ENCODE data around the gene LIG3. TPM values are rescaled to one million over a fixed set of nuclear protein-coding genes. Genes with fewer than 3 reads are reported as not detected.
A peak's percentile ranks its signal among the peaks of the same experiment; 100 is the strongest.

LIG3 gene
- total and polyA plus RNA-seq, 2 of the 13 experiments (the other 11 are each of a cell fraction or from before 2014, with no cell fraction given) = 34.4 to 36.2 TPM

DNA sequence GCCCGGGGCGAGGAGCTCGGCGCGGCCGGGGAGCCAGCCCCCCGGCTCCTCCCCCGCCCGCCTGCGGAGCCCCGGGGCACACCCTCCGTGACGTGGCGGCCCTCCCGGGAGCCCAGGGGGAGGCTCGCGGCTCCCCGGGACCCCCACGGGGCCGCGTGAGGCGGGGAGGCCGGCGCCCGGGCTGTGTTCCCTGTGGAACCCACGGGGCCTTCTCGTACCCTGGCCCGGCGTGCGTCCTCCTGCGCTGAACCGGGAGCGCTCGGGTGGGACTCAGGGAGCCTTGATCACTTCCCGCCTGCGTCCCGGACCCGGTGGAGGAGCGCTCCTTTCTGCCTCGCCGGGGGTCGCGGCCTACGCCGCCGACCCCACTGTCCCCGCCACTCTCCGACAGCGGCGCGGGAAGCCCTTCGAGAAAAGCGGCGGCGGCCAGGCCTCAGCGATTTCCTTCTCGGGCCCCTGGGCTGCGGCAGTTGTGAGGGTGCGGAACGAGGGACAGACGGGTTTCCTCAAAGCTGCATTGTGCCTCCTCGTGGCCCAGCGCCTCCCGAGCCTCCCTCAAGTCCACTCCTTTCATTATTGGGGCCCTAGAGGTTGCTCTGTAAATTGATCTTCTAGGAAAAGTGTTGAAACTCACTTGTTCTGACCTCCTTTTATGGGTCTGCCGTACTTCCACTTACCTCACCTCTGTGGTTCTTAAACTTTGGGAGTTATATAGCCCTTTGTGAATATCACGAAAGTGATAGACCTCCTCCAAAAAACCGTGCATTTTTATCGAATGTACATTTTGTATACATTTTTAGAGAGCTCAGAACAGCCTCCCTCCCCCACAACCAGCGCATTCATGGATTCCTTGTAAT lies 597 bp downstream of the LIG3 start (continued):
- no peak for TF ChIP-seq PRDM4 (CRISPR knock-in tag; IDR thresholded peaks at IDR 0.05; ENCODE audit: borderline replicate concordance)
- 0 out of 2 replicates have a peak, but pooled peaks have one; percentile 15 for TF ChIP-seq ZMYM4 (CRISPR knock-in tag; IDR thresholded peaks at IDR 0.05)
- no peak for TF ChIP-seq ZNF564 (CRISPR knock-in tag; IDR thresholded peaks at IDR 0.05)
- no peak for TF ChIP-seq ZFP82 (CRISPR knock-in tag; IDR thresholded peaks at IDR 0.05; ENCODE audit: borderline replicate concordance)
- peak; percentile 93 for TF ChIP-seq RBFOX2 (IDR thresholded peaks at IDR 0.05; ENCODE audit: low read depth, low read length)
- TF ChIP-seq PATZ1 (CRISPR knock-in tag; IDR thresholded peaks at IDR 0.05) = peak; percentile 30; the same call in 1 of the 2 replicates
- TF ChIP-seq ZNF777 (CRISPR knock-in tag; IDR thresholded peaks at IDR 0.05) = peak; percentile 47; the same call in 1 of the 2 replicates
- TF ChIP-seq, protein P1, sequence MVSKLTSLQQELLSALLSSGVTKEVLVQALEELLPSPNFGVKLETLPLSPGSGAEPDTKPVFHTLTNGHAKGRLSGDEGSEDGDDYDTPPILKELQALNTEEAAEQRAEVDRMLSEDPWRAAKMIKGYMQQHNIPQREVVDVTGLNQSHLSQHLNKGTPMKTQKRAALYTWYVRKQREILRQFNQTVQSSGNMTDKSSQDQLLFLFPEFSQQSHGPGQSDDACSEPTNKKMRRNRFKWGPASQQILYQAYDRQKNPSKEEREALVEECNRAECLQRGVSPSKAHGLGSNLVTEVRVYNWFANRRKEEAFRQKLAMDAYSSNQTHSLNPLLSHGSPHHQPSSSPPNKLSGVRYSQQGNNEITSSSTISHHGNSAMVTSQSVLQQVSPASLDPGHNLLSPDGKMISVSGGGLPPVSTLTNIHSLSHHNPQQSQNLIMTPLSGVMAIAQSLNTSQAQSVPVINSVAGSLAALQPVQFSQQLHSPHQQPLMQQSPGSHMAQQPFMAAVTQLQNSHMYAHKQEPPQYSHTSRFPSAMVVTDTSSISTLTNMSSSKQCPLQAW (CRISPR knock-in tag; IDR thresholded peaks at IDR 0.05) = no peak
- TF ChIP-seq ZNF33A (CRISPR knock-in tag; IDR thresholded peaks at IDR 0.05; ENCODE audit: borderline replicate concordance) = no peak
- TF ChIP-seq ZKSCAN8 (CRISPR knock-in tag; IDR thresholded peaks at IDR 0.05; ENCODE audit: borderline replicate concordance) = no peak
- TF ChIP-seq SNAPC5 (CRISPR knock-in tag; IDR thresholded peaks at IDR 0.05; ENCODE audit: borderline replicate concordance) = no peak
- no peak for TF ChIP-seq PRMT3 (CRISPR knock-in tag; IDR thresholded peaks at IDR 0.05; ENCODE audit: borderline replicate concordance, low read depth)
- no peak for TF ChIP-seq MAFK (conservative IDR thresholded peaks at IDR 0.05 in 1 of 2, IDR thresholded peaks at IDR 0.05 in 1 of 2; ENCODE audit: low read length in 2 of 2)
- TF ChIP-seq CEBPZ (IDR thresholded peaks at IDR 0.05; ENCODE audit: low read length) = no peak
- TF ChIP-seq SPEN (CRISPR knock-in tag; IDR thresholded peaks at IDR 0.05; ENCODE audit: low read depth) = peak; percentile 9; the same call in 1 of the 2 replicates

Measured in HepG2 (cell line).